Breast epithelium (tissue), 3 donors: ENCODE measurements around the gene PPIP5K2.

Experiments
- CTCF ChIP-seq, 3 donors: fragments of 450-650 bp; IDR thresholded peaks; one replicate each; pipeline ENCODE4 v1.5.1; 2016 to 2017; ENCODE audit warnings: antibody characterized with exemption in 3 of 3, mild to moderate bottlenecking in 3 of 3, moderate library complexity in 3 of 3
- POLR2AphosphoS5 ChIP-seq, 3 donors: sonication (generic); formaldehyde crosslinking; IDR thresholded peaks; one replicate each; pipeline ENCODE4 v1.6.1; 2017; ENCODE audit warnings: antibody characterized with exemption in 3 of 3

- TF ChIP-seq POLR2AphosphoS5 (IDR thresholded peaks at IDR 0.05) (no peak), CTCF (IDR thresholded peaks at IDR 0.05) (no peak)
Measured at GRCh38 chr5:103211576-103212561, 91.8 kb downstream of the PPIP5K2 start.
